Stimulated activated CD8-positive, alpha-beta memory T cell treated with anti-CD3 and anti-CD28 coated beads, Interleukin-4, amount 100 ng/mL, for 4 hours (primary cell): ENCODE measurements around the gene E4F1.

Experiments
- DNase-seq, 2 donors: peaks; one replicate each; pipeline ENCODE4 v3.0.0-alpha.2; 2020; ENCODE audit warnings: low read depth in 2 of 2, low spot score in 1 of 2

Gene E4F1

GRCh38 chr16:2271848-2272461, 48.6 kb downstream of the E4F1 start:
- DNase-seq, result no peak

GRCh38 chr16:2273484-2273883, 50.1 kb downstream of the E4F1 start:
- DNase-seq, result no peak

GRCh38 chr16:2273931-2274330, 50.5 kb downstream of the E4F1 start:
- DNase-seq, result no peak

GRCh38 chr16:2275476-2276367, 52.3 kb downstream of the E4F1 start:
- no peak for DNase-seq

GRCh38 chr16:2276368-2277195, 53.2 kb downstream of the E4F1 start:
- DNase-seq, result no peak

- DNase-seq, result no peak
Measured at GRCh38 chr16:2277466-2278271, 54.3 kb downstream of the E4F1 start.

GRCh38 chr16:2278272-2278608, 54.8 kb downstream of the E4F1 start:
- no peak for DNase-seq

GRCh38 chr16:2278956-2279800, 55.8 kb downstream of the E4F1 start:
- no peak for DNase-seq

- DNase-seq, result no peak
Measured at GRCh38 chr16:2280461-2280860, 57.1 kb downstream of the E4F1 start.

- DNase-seq, result no peak
Measured at GRCh38 chr16:2280981-2281542, 57.7 kb downstream of the E4F1 start.

GRCh38 chr16:2282262-2282661, 58.9 kb downstream of the E4F1 start:
- no peak for DNase-seq

- DNase-seq, result no peak
Measured at GRCh38 chr16:2282866-2283555, 59.6 kb downstream of the E4F1 start.

GRCh38 chr16:2284001-2284770, 60.8 kb downstream of the E4F1 start:
- DNase-seq, result no peak

GRCh38 chr16:2284797-2285576, 61.6 kb downstream of the E4F1 start:
- DNase-seq, result no peak
